IPS-15b (cell line): ENCODE results near the gene SLC25A13.

ENCODE experiments used
- H3K27me3 ChIP-seq: one replicate; pipeline ENCODE4 v1.6.1; 2013; ENCODE audit warnings: low read length; ENCODE audit not compliant: control insufficient read depth, insufficient read depth
- H3K36me3 ChIP-seq: one replicate; pipeline ENCODE4 v1.6.1; 2013; ENCODE audit warnings: low read length; ENCODE audit not compliant: control insufficient read depth, insufficient read depth
- H3K4me1 ChIP-seq: one replicate; pipeline ENCODE4 v1.6.1; 2013; ENCODE audit warnings: mild to moderate bottlenecking, low read length; ENCODE audit not compliant: control insufficient read depth, insufficient read depth
- H3K4me3 ChIP-seq: one replicate; pipeline ENCODE4 v1.5.1; 2013; ENCODE audit warnings: low read depth, low read length
- H3K9ac ChIP-seq: one replicate; pipeline ENCODE4 v1.6.1; 2013; ENCODE audit warnings: low read depth, mild to moderate bottlenecking, low read length
- H3K9me3 ChIP-seq: one replicate; pipeline ENCODE4 v1.6.1; 2013; ENCODE audit warnings: mild to moderate bottlenecking, low read length; ENCODE audit not compliant: control insufficient read depth, insufficient read depth

SLC25A13 gene

DNA sequence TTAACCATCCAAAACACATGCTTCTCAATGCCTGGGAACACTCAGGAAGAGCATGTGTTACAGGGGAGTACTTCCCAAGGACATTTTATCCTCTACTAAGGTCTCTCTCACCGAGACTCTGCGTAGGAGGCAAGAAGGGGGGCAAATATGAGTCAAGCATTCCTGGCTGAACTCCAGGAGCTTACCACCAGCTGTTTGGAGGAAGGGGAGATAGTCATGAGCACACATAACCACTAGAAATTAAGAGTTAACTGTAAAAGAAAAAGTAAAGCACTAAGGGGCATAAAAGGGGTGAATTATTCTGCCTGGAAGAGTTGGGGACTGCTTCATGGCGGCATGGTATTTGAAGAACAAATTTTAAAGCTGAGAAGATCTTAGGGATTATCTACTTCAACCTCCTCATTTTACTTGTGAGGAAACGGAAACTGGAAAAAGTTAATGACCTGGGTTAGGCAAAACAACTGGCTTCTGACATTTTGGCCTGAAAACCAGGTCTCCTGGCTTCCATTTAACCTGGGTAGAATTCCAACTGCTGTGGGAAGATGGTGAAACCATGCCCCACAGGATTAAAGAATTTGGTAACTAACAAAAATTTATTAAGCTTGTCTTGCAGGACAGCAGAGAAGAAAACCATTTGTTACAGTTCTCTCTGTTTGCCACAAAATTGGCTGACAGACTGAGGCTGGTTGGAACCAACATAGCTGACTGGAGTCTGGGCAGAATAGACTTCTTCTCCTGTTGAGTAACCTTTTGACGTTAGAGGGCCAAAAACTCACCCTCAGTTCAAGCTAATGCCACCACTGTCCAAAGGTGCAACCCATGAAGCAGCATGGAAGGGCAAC lies 85.5 kb downstream of the SLC25A13 start:
- no peak overlapping the region for H3K4me3 ChIP-seq
- H3K4me1 ChIP-seq = no peaks in the 10 kb centered on the region
- no peak overlapping the region for H3K9ac ChIP-seq
- no peaks in the 10 kb centered on the region for H3K27me3 ChIP-seq
- H3K9me3 ChIP-seq = no peaks in the 10 kb centered on the region
- H3K36me3 ChIP-seq = peaks cover 4% of the 10 kb centered on the region

GRCh38 chr7:96235281-96235680 lies 86.6 kb downstream of the SLC25A13 start:
- H3K9me3 ChIP-seq = no peaks in the 10 kb centered on the region
- no peak overlapping the region for H3K9ac ChIP-seq
- H3K36me3 ChIP-seq = peaks cover 4% of the 10 kb centered on the region
- no peaks in the 10 kb centered on the region for H3K4me1 ChIP-seq
- no peak overlapping the region for H3K4me3 ChIP-seq
- H3K27me3 ChIP-seq = no peaks in the 10 kb centered on the region

- H3K36me3 ChIP-seq = peaks cover 6% of the 10 kb centered on the region
- H3K9ac ChIP-seq = no peak overlapping the region
Observed at GRCh38 chr7:96233528-96234154, 88.3 kb downstream of the SLC25A13 start.

GRCh38 chr7:96233084-96233483 lies 88.8 kb downstream of the SLC25A13 start:
- peaks cover 10% of the 10 kb centered on the region for H3K36me3 ChIP-seq
- H3K9ac ChIP-seq = no peak overlapping the region
- no peaks in the 10 kb centered on the region for H3K4me1 ChIP-seq
- no peak overlapping the region for H3K4me3 ChIP-seq
- H3K27me3 ChIP-seq = no peaks in the 10 kb centered on the region
- H3K9me3 ChIP-seq = no peaks in the 10 kb centered on the region

More at GRCh38 chr7:96233528-96234154, 88.3 kb downstream of the SLC25A13 start:
- Histone ChIP-seq H3K4me3 (no peak overlapping the region), H3K9me3 (no peaks in the 10 kb centered on the region), H3K27me3 (no peaks in the 10 kb centered on the region), H3K4me1 (no peaks in the 10 kb centered on the region)

DNA sequence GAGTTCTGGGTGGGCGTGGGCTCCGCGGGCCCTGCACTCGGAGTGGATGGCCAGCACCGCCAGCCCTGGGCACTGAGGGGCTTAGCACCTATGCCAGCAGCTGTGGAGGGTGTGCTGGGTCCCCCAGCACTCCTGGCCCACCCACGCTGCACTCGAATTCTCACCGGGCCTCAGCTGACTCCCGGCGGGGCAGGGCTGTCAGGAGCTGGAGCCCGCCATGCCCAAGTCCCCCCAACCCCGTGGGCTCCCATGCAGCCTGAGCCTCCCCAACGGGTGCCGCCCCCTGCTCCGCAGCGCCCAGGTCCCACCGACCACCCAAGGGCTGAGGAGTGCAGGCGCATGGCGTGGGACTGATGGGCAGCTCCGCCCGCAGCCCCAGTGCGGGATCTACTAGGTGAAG lies 93.1 kb downstream of the SLC25A13 start:
- no peaks in the 10 kb centered on the region for H3K9me3 ChIP-seq
- no peak overlapping the region for H3K4me3 ChIP-seq
- peaks cover 10% of the 10 kb centered on the region for H3K36me3 ChIP-seq
- H3K4me1 ChIP-seq = no peaks in the 10 kb centered on the region
- H3K9ac ChIP-seq = no peak overlapping the region
- no peaks in the 10 kb centered on the region for H3K27me3 ChIP-seq

DNA sequence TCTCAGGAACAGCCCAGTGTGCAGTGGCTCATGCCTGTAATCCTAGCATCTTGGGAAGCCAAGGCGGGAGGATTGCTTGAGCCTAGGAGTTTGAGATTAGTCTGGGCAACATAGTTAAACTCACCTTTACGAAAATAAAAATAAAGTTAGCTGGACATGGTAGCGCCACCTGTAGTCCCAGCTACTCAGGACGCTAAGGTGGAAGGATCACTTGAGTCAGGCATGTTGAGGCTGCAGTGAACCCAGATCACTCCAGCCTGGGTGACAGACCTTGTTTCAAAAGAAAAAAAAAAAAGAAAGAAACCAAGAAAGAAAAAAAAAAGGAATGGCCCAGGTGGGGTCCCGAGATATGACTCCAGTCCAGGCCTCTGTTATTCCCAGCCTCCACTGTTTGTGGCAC lies 96.6 kb downstream of the SLC25A13 start:
- Histone ChIP-seq H3K9ac (no peak overlapping the region), H3K9me3 (no peaks in the 10 kb centered on the region), H3K4me3 (no peak overlapping the region), H3K4me1 (no peaks in the 10 kb centered on the region), H3K27me3 (no peaks in the 10 kb centered on the region), H3K36me3 (peaks cover 6% of the 10 kb centered on the region)

GRCh38 chr7:96224685-96225084 lies 97.2 kb downstream of the SLC25A13 start:
- no peaks in the 10 kb centered on the region for H3K27me3 ChIP-seq
- no peaks in the 10 kb centered on the region for H3K9me3 ChIP-seq
- H3K4me3 ChIP-seq = no peak overlapping the region
- no peak overlapping the region for H3K9ac ChIP-seq
- peaks cover 6% of the 10 kb centered on the region for H3K36me3 ChIP-seq
- no peaks in the 10 kb centered on the region for H3K4me1 ChIP-seq

GRCh38 chr7:96224073-96224472 lies 97.8 kb downstream of the SLC25A13 start:
- no peaks in the 10 kb centered on the region for H3K9me3 ChIP-seq
- no peaks in the 10 kb centered on the region for H3K27me3 ChIP-seq
- H3K4me1 ChIP-seq = no peaks in the 10 kb centered on the region
- no peak overlapping the region for H3K9ac ChIP-seq
- H3K4me3 ChIP-seq = no peak overlapping the region
- peaks cover 6% of the 10 kb centered on the region for H3K36me3 ChIP-seq

DNA sequence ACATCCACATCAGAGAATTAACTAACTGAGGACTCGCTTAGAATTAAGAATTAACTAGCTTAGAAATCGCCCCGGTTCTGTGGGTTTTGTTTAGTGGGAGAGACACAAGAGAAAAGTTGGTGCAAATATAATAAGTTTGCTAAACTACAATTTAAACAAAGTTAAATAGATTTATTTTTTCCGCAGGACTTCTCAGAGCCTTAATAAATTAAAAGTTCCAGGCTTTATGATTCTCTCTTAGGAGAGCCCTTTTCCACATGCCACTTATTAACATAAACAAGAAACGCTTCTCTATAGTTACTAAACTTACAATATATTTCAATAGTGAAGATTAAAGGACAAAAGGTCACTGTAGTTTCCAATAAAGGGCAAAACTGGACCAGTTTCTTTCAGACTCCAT lies 100.0 kb downstream of the SLC25A13 start:
- Histone ChIP-seq H3K4me3 (no peak overlapping the region), H3K9me3 (no peaks in the 10 kb centered on the region), H3K27me3 (no peaks in the 10 kb centered on the region), H3K9ac (no peak overlapping the region), H3K4me1 (no peaks in the 10 kb centered on the region), H3K36me3 (no peaks in the 10 kb centered on the region)

DNA sequence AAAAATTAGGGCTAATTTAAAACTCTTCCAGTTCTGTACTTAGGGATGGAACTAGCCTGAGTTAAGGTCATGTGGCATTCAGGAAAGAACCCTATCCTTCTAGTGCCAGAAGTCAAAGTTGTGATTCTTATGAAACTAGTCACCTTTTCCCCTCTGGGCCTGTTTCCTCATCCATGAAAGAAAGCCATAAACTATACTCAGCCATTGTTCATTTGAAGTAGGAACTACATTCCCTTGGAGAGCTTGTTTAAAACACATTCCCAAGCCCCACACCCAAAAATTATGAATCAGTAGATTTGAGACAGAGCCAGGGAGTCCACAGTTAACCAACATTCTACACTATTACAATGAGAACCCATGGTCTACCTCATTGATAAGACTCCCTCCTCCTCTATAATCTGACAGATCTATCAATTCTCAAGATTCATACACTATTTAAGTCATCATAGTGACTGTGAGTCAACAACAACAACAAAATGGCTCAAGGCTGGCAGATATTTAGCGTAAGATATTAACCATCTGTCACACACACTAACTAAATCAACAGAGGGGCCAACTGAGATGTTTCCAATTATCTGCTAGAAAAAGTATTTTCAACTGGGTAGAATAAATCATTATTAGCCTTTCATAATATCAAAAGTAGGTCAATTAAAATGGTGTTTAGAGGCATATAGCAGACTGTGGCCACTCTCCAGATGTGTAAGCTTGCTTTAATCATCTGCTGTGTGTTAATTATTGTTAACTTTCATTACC lies 102.3 kb downstream of the SLC25A13 start:
- no peaks in the 10 kb centered on the region for H3K36me3 ChIP-seq
- no peak overlapping the region for H3K4me3 ChIP-seq
- H3K9ac ChIP-seq = no peak overlapping the region
- H3K9me3 ChIP-seq = no peaks in the 10 kb centered on the region
- no peaks in the 10 kb centered on the region for H3K4me1 ChIP-seq
- H3K27me3 ChIP-seq = no peaks in the 10 kb centered on the region

GRCh38 chr7:96218664-96219243 lies 103.1 kb downstream of the SLC25A13 start:
- H3K9ac ChIP-seq = no peak overlapping the region
- H3K36me3 ChIP-seq = no peaks in the 10 kb centered on the region
- no peaks in the 10 kb centered on the region for H3K27me3 ChIP-seq
- no peaks in the 10 kb centered on the region for H3K4me1 ChIP-seq
- H3K9me3 ChIP-seq = no peaks in the 10 kb centered on the region
- no peak overlapping the region for H3K4me3 ChIP-seq
